Osteocyte (in vitro differentiated cells): ENCODE results near the gene COL4A1. TPM values are rescaled to one million over a fixed set of nuclear protein-coding genes. Genes with fewer than 3 reads are reported as not detected.
A peak's percentile ranks its signal among the peaks of the same experiment; 100 is the strongest.

Experiments used
- DNase-seq: peaks from one replicate; pipeline ENCODE4 v3.0.0; 2021; ENCODE audit warnings: mixed read lengths; ENCODE audit not compliant: unreplicated experiment; ENCODE audit errors: extremely low spot score
- H3K27ac Mint-ChIP-seq: one replicate; pipeline ENCODE4 v1.8.0; 2021; ENCODE audit warnings: mild to moderate bottlenecking, mixed read lengths; ENCODE audit not compliant: unreplicated experiment
- H3K27me3 Mint-ChIP-seq: one replicate; pipeline ENCODE4 v1.8.0; 2021; ENCODE audit warnings: mixed read lengths; ENCODE audit not compliant: unreplicated experiment
- H3K36me3 Mint-ChIP-seq: one replicate; pipeline ENCODE4 v1.8.0; 2021; ENCODE audit warnings: mixed read lengths; ENCODE audit not compliant: unreplicated experiment
- H3K4me1 Mint-ChIP-seq: one replicate; pipeline ENCODE4 v1.8.0; 2021; ENCODE audit warnings: mixed read lengths; ENCODE audit not compliant: unreplicated experiment
- H3K4me3 Mint-ChIP-seq: one replicate; pipeline ENCODE4 v1.8.0; 2021; ENCODE audit warnings: mild to moderate bottlenecking, moderate library complexity, mixed read lengths; ENCODE audit not compliant: unreplicated experiment
- H3K9me3 Mint-ChIP-seq: one replicate; pipeline ENCODE4 v1.8.0; 2021; ENCODE audit warnings: mixed read lengths; ENCODE audit not compliant: unreplicated experiment
- total RNA-seq: library from RNA; stranded (reverse); gene quantifications from 2 replicates; pipeline ENCODE4 v1.2.1, GENCODE V29; 2021
- TF ChIP-seq, protein P1 (sequence below): fragments of 200-600 bp; sonication (generic); IDR thresholded peaks from 2 replicates; pipeline ENCODE4 v1.5.0; 2021; ENCODE audit warnings: antibody characterized with exemption, mild to moderate bottlenecking, moderate library complexity

COL4A1 gene
- total RNA-seq, 1 donor from 2014 or later: 3,181 TPM

GRCh38 chr13:110353339-110353977 lies 46.5 kb upstream of the COL4A1 start:
- Mint-ChIP-seq H3K4me3 (no peak overlapping the region), H3K27me3 (no peaks in the 10 kb centered on the region), H3K4me1 (peaks cover 77% of the 10 kb centered on the region), H3K9me3 (no peaks in the 10 kb centered on the region), H3K27ac (peak overlapping the region; percentile 82), H3K36me3 (peaks cover 26% of the 10 kb centered on the region)
- TF ChIP-seq, protein P1, sequence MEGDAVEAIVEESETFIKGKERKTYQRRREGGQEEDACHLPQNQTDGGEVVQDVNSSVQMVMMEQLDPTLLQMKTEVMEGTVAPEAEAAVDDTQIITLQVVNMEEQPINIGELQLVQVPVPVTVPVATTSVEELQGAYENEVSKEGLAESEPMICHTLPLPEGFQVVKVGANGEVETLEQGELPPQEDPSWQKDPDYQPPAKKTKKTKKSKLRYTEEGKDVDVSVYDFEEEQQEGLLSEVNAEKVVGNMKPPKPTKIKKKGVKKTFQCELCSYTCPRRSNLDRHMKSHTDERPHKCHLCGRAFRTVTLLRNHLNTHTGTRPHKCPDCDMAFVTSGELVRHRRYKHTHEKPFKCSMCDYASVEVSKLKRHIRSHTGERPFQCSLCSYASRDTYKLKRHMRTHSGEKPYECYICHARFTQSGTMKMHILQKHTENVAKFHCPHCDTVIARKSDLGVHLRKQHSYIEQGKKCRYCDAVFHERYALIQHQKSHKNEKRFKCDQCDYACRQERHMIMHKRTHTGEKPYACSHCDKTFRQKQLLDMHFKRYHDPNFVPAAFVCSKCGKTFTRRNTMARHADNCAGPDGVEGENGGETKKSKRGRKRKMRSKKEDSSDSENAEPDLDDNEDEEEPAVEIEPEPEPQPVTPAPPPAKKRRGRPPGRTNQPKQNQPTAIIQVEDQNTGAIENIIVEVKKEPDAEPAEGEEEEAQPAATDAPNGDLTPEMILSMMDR: no peak
- no peak for DNase-seq

GRCh38 chr13:110352735-110353134 lies 45.8 kb upstream of the COL4A1 start:
- Mint-ChIP-seq H3K27ac (peak overlapping the region; percentile 82), H3K4me1 (peaks cover 83% of the 10 kb centered on the region), H3K36me3 (peaks cover 23% of the 10 kb centered on the region), H3K9me3 (no peaks in the 10 kb centered on the region), H3K27me3 (no peaks in the 10 kb centered on the region), H3K4me3 (no peak overlapping the region)
- no peak for DNase-seq
- TF ChIP-seq, protein P1: peak; percentile 27

- no peaks in the 10 kb centered on the region for H3K27me3 Mint-ChIP-seq
- DNase-seq: no peak
- no peaks in the 10 kb centered on the region for H3K9me3 Mint-ChIP-seq
- peaks cover 84% of the 10 kb centered on the region for H3K4me1 Mint-ChIP-seq
- peaks cover 18% of the 10 kb centered on the region for H3K36me3 Mint-ChIP-seq
- H3K4me3 Mint-ChIP-seq: no peak overlapping the region
- TF ChIP-seq, protein P1: no peak
- H3K27ac Mint-ChIP-seq: peak overlapping the region; percentile 82
Measured at GRCh38 chr13:110351636-110352420, 44.9 kb upstream of the COL4A1 start.

DNA sequence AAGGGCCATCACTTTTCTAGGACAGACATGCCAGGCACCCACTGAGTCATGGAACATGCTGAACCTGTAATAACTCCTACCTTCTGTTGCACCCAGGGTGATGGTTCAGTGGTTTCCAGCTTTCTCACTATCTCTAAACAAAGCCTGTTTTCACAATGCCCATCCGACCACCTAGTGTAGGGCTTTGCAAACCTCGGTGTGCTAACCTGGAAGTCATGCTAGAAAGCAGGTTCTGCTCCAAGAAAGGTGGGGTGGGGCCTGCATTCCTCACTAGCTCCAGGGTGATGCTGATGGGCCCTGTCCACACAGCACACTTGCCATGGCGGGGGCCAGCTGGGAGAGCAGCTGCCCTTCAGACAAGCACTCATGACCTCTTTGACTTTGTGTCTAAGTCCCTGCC lies 43.6 kb upstream of the COL4A1 start:
- Mint-ChIP-seq H3K4me3 (no peak overlapping the region), H3K9me3 (no peaks in the 10 kb centered on the region), H3K27me3 (no peaks in the 10 kb centered on the region), H3K27ac (peak overlapping the region; percentile 82), H3K4me1 (peaks cover 88% of the 10 kb centered on the region), H3K36me3 (peaks cover 15% of the 10 kb centered on the region)
- DNase-seq: no peak
- TF ChIP-seq, protein P1: no peak

DNA sequence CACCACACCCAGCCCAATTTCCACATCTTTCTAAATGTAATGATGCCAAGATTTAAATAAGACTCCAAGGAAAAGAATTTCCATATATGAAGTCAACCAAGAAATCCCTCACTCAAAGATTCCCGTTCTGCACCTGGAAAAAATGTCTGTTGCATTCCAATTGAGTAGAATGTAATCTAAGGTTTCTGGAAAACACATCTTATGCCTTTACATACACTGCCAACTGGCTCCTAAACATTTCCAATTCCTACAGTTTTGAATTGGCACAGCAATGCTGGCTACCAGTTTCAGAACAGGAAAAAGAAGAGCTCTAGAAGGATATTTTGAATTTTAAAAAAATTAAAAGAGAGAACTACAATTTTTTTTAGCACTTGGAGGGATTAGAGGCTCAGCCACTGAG lies 43.1 kb upstream of the COL4A1 start:
- DNase-seq: no peak
- no peak overlapping the region for H3K4me3 Mint-ChIP-seq
- H3K4me1 Mint-ChIP-seq: peaks cover 86% of the 10 kb centered on the region
- H3K27me3 Mint-ChIP-seq: no peaks in the 10 kb centered on the region
- H3K9me3 Mint-ChIP-seq: no peaks in the 10 kb centered on the region
- H3K27ac Mint-ChIP-seq: peak overlapping the region; percentile 95
- H3K36me3 Mint-ChIP-seq: peaks cover 15% of the 10 kb centered on the region
- TF ChIP-seq, protein P1: no peak
